ENCODE data around the gene PSMC5. TPM values are rescaled to one million over a fixed set of nuclear protein-coding genes. Genes with fewer than 3 reads are reported as not detected.

PSMC5 gene
- total and polyA plus RNA-seq, 9 of the 15 experiments (the other 6 are each of a cell fraction or from before 2014, with no cell fraction given) = 89.2 to 393 (median 161) TPM

DNA sequence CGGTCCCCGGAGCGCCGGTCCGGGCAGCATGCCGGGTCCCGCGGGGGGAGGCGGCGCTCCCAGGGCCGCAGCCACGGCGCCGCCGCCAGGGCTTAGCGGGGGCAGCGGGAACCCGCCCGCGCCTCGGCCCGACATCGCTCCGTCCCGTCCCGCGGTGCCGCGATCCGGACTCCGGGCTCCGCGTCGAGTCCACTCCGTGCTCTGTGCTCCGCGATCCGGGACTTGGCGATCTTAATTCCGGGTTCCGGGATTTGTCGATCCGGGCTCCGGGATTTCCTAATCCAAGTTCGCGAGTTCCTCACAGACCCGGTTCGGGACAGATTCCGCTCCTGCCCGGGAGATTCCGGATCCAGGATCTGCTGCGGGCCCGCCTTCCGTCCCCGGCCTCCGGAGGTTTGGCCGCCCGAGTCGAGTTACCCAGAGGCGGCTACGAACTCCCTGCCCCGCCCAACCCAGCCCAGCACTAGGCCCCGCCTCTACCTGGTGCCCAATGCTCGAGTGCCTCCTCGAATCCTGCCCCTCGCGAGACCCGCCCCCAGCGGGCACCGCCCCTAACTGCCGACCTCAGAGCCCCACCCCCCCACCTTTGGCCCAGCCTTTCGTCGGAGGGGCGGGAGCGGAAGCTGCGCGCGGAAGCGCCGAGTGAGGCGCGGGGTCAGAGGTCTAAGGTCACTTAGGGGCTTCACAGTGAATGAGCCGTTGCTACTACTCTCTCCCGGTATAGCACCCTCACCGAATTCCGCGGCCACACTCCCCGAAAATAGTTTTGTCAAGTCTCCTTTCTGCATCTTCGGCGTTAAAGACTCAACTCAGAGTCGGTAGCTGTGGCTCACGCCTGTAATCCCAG lies 15.5 kb downstream of the PSMC5 start, which contains the start of gene SMARCD2 (continued):
- TF ChIP-seq, protein P1, sequence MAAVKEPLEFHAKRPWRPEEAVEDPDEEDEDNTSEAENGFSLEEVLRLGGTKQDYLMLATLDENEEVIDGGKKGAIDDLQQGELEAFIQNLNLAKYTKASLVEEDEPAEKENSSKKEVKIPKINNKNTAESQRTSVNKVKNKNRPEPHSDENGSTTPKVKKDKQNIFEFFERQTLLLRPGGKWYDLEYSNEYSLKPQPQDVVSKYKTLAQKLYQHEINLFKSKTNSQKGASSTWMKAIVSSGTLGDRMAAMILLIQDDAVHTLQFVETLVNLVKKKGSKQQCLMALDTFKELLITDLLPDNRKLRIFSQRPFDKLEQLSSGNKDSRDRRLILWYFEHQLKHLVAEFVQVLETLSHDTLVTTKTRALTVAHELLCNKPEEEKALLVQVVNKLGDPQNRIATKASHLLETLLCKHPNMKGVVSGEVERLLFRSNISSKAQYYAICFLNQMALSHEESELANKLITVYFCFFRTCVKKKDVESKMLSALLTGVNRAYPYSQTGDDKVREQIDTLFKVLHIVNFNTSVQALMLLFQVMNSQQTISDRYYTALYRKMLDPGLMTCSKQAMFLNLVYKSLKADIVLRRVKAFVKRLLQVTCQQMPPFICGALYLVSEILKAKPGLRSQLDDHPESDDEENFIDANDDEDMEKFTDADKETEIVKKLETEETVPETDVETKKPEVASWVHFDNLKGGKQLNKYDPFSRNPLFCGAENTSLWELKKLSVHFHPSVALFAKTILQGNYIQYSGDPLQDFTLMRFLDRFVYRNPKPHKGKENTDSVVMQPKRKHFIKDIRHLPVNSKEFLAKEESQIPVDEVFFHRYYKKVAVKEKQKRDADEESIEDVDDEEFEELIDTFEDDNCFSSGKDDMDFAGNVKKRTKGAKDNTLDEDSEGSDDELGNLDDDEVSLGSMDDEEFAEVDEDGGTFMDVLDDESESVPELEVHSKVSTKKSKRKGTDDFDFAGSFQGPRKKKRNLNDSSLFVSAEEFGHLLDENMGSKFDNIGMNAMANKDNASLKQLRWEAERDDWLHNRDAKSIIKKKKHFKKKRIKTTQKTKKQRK (IDR thresholded peaks at IDR 0.05; ENCODE audit: borderline replicate concordance, low read depth, low read length) = no peak
- TF ChIP-seq EP400 (IDR thresholded peaks at IDR 0.05) (peak; percentile 84), PTBP1 (IDR thresholded peaks at IDR 0.05; ENCODE audit: low read depth, low read length) (0 out of 2 replicates have a peak, but pooled peaks have one; percentile 62), CREB3L1 (IDR thresholded peaks at IDR 0.05; ENCODE audit: borderline replicate concordance, low read depth) (peak; percentile 57; the same call in 1 of the 2 replicates), RNF219 (CRISPR knock-in tag; IDR thresholded peaks at IDR 0.05) (no peak), ZNF77 (CRISPR knock-in tag; IDR thresholded peaks at IDR 0.05) (no peak), ELF1 (tag; IDR thresholded peaks at IDR 0.05) (peak; percentile 94), MNT (conservative IDR thresholded peaks at IDR 0.05) (peak; percentile 72 to 81; a peak in 3 of 4 replicates), PATZ1 (CRISPR knock-in tag; IDR thresholded peaks at IDR 0.05; ENCODE audit: borderline replicate concordance) (no peak), PHF8 (IDR thresholded peaks at IDR 0.05; ENCODE audit: borderline replicate concordance, low read length) (peak; percentile 30; the same call in 1 of the 2 replicates), FIP1L1 (IDR thresholded peaks at IDR 0.05; ENCODE audit: low read depth, low read length, poor library complexity, severe bottlenecking) (peak; percentile 99)
- TF ChIP-seq, protein P2, sequence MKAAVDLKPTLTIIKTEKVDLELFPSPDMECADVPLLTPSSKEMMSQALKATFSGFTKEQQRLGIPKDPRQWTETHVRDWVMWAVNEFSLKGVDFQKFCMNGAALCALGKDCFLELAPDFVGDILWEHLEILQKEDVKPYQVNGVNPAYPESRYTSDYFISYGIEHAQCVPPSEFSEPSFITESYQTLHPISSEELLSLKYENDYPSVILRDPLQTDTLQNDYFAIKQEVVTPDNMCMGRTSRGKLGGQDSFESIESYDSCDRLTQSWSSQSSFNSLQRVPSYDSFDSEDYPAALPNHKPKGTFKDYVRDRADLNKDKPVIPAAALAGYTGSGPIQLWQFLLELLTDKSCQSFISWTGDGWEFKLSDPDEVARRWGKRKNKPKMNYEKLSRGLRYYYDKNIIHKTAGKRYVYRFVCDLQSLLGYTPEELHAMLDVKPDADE (conservative IDR thresholded peaks at IDR 0.05; ENCODE audit: control insufficient read depth, low read depth, low read length) = peak; percentile 79; the same call in 1 of the 2 replicates

Measured in K562 (cell line).